Measurements from ENCODE around the gene TBX1.

DNA sequence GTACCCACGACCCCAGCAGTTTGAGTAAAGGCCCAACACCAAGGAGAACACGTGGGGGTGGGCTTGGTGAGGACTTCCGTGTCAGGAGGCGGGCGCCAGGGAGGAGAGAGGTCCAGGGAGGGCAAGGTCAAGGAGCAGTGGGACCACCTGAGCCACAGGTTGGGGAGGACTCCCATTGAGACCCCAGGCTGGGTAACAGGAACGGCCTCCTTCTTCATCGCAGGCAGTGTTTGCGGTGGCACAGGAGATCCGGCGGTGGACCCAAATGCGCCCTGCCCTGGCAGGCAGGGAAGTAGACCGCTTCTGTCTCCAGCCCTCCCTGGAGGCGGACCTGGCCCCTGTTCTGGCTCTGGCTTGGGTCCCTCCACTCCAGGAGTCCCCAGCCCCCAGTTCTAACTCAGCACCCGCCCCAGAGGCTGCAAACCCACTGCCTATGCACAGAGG is 5.9 kb upstream of the TBX1 start:
- TF ChIP-seq, protein P1, sequence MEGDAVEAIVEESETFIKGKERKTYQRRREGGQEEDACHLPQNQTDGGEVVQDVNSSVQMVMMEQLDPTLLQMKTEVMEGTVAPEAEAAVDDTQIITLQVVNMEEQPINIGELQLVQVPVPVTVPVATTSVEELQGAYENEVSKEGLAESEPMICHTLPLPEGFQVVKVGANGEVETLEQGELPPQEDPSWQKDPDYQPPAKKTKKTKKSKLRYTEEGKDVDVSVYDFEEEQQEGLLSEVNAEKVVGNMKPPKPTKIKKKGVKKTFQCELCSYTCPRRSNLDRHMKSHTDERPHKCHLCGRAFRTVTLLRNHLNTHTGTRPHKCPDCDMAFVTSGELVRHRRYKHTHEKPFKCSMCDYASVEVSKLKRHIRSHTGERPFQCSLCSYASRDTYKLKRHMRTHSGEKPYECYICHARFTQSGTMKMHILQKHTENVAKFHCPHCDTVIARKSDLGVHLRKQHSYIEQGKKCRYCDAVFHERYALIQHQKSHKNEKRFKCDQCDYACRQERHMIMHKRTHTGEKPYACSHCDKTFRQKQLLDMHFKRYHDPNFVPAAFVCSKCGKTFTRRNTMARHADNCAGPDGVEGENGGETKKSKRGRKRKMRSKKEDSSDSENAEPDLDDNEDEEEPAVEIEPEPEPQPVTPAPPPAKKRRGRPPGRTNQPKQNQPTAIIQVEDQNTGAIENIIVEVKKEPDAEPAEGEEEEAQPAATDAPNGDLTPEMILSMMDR (conservative IDR thresholded peaks at IDR 0.05), result no peak
- no peak for TF ChIP-seq EZH2 (IDR thresholded peaks at IDR 0.05; ENCODE audit: low read depth)
